GM19467 (cell line): ENCODE measurements around the gene FAN1.

Source experiments
- ATAC-seq: cut with Tn5 transposase; IDR thresholded peaks from one replicate; pipeline ENCODE4 v1.9.1; 2021; ENCODE audit warnings: mild to moderate bottlenecking, moderate library complexity; ENCODE audit not compliant: unreplicated experiment

The FAN1 gene

DNA sequence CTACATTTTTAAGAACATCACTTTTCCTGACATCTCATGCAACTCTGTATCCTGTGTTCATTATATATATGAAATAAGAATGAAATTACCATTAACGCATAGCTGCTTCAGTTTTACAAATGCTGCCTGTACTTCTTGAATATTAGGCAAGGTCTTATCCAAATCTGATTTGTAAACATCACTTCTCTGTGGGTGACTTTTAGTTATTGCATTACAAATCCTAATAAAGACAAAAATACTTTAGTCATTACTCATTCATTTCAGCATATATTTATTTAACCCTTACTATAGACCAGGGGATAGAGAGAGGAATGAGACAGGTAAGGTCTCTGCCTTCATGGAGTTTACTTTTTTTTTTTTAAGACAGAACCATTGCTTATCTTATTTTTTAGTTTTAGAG, 51.0 kb downstream of the FAN1 start:
- ATAC-seq, result no peak

DNA sequence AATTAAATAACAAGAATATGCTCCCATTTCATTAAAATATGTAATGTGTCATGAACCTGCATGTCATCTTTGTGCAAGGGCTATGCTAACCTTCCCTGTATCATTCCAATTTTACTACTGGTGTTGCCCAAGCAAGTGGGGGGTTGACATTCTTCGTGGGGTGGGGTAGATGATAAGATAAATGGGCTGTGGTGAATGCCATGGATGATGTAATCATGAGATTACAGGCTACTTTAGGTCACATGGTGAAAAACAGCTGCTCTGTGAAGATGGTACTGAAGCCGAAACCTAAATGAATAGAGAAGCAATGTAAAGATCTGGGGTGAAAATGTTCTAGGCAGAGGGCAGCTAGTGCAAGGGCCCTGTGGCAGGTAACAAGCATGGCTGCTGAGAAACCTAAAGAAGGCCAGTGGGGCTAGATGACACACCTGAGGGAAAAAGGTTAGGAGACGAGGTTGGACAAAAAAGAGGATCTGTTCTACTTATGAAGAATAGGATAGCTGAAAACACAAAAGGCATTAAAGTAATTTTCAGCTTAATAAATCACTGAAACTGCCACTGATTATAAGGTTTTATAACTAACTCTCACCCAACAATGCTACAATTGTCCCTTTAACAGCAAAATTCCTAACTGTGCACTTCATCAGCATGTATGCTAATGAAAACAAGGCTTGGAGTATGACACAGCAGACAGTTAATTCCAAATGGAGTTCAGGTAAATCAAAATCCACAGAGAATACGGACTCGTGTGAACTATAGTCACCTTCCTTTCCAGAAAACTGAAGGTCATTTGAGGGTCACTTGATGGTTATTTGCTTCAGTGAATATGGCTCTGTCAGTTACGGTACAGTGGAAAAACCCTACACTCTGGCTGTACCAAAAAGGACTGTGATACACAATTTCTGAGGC, 52.8 kb downstream of the FAN1 start:
- no peak for ATAC-seq

DNA sequence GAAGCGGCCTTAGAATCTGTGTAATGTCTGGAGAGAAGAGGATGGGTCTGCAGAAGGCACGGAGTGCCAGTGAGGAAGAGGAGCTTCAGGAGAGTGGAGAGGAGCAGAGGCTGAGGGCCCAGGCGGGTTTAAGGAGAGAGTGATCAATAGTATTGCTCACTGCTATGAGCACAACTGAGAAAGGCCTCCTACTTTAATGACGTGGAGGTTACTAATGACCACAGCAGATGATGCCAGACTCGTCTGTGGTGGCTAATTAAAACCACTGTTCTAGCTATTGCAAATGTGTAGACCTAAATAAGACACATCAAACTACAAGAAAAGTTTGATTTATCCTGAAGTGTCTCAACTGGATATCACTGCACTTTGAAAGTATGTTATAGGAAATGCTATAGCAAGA, 54.5 kb downstream of the FAN1 start:
- no peak for ATAC-seq

DNA sequence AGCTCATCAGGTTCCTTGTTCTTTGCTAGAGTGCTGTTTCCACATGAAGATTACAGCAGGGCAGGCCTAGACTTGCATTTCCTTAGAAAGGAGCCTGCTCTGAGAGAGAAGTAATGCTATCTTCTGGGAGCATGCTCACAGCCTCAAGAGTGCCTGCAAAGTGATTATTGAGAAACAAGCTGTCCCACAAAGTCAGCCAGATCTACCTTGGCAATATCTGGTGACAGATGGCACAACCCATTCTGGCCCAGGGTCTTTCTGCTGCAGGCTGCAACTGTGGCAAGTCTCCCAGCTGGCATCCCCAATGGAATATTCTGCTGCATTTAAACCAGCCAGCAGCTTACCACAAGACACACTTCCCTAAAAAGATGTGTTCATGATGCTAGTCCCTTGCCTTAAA, 58.4 kb downstream of the FAN1 start:
- no peak for ATAC-seq

DNA sequence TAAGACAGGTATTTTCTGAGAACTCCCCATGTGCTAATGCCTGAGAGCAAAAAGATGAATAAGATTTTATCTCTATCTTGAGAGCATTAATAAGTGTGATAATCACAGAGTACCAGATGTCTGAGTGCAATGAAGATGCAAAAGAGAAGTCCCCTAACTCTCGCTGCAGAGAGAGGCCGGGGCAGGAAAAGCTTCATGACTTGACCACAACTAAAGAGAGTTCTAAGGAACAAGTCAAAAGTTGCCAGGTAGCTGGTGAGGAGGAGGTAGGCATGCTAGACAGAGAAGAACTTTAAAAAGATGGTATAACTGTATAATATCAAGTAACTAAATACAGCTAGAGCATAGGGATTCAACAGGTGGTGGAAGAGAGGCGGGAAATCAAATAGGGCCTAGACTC, 58.9 kb downstream of the FAN1 start:
- ATAC-seq, result no peak

DNA sequence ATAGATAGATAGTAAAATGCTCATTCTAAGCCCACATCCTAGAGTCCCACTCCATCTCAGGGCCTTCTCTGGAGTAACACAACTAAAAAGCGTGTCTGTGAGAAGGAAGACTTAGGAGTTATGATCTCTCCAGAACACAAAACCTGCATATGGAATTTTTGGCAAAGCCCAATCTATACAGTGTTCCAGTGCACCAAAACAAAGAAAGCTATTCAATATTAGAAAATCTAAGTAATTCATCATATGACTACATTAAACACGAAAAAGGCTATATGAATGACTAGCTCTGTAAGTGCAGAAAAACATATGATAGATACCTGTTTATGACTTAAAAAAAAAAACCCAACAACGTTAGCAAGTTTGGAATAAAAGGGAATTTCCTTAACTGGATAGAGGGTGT, 60.0 kb downstream of the FAN1 start:
- no peak for ATAC-seq

DNA sequence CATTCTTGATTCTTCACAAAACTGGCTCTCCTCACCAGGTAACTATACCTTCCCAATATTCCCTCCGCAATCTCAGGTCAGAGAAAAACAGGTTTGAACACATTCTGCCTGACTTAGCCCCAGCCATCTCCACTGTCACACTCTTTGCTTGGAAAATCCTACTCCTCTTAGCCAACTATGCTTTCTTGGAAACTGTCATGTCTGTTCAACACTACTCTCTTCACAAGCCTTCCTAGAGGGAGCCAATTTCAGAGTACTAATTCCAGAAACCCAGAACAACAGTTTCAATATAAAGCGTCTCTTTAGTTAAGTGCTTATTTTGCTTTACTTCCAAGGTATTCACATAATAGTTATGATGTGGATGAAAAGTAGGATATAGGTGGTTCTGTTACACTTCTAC, 66.0 kb downstream of the FAN1 start:
- no peak for ATAC-seq

DNA sequence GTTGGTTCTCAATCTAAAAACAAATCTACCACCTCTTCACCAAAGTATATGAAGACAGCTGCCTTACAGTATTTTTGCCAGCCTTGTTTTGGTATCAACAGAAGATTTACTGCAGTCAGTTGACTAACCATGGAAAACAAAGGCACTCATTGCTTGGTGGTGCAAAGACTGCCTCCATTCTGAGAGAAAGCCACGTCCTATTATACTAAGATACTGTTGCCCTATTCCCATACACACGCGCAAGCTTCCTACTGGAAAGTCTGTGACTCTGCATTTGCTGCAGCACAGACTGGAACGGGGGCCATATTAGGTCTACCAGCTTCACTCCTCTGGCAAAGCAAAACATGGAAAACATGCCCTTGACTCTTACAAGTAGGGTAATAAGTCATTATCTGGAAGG, 69.7 kb downstream of the FAN1 start:
- no peak for ATAC-seq

DNA sequence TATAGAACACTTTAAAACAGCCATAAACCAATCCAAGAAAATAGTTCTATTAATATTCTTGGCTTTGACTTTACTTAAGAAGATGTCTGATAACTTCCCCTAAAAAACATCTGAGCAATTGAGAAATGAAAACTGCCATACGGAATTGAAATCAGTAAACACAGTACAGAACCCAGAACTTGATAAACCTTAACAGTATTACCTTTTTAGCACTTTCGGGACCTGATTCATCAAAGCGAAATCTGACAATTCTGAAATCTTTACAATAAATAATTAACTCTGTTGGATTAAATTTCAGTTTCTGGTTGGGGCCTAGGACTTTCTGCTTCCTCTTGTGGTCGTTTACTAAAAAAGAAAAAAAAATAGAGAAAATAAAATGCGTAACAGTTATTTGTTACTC, 70.4 kb downstream of the FAN1 start:
- ATAC-seq, result no peak

DNA sequence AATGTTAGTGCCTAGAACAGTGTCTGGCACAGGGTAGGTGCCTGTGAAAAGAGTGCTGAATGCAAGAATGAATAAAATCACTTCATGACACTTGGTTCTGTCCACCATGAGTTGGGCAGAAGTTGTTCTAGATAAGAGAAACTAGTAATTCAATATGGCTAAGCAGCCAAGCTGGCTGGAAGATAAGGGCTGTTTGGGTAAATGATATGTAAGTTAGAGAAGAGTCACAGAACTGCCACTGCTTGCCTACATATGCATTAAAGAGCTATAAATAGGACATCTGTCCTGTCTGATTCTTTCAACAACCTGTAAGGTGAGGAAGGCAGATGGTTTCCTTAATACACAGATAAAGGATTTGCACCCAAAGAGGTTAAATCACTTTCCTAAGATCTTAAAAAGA, 74.6 kb downstream of the FAN1 start:
- ATAC-seq, result no peak

DNA sequence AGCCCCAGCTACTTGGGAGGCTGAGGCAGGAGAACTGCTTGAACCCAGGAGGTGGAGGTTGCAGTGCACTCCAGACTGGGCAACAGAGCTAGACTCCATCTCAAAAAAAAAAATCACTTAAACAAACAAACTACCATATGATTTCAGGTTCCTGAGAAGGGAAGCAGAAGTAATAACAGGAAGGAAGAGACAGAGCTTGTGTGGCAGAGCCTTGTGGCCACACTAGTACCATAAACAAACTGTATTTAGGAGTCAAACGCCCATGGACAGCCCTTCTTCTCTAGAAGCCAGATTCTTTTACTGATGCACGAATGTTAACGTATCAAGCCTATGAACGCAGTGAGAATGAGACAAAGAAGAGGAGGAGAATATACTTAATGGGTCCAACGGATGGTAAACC, 75.7 kb downstream of the FAN1 start:
- no peak for ATAC-seq

DNA sequence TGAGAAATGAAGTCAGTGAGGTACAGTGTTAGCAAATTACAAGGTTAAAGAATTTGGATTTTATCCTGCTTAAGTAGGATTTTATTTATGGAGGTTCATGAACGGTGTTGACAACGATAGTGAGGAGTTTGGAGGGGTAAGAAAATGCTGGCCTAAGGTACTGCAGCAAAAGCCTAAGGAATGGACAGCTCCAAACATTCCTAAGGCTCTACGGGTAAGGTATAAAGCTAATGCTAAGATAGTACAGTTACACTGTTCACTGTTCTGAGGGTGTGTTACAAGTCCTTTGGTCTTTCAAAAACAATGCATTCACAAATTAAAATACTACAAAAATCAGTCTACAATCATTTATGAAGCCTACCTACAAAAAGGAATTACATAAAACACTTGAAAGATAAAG, 80.4 kb downstream of the FAN1 start:
- no peak for ATAC-seq

DNA sequence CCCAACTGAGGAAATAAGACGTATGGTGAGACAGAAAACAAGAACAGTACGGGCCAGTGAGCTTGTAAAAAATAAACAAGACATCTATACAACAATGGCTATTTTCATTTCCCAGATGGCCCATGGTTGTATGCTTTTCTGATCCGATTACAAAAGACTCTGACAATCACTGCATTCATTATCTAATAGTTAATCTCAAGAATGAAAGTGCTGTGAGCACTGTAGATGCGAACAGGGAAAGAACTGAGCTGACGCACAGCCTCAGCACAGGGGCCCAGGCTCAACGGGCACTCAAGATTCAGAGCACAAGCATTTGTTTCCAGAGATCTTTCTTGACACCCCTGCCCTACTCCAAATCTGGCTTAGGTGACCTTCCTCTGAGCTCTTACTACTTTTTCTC, 80.8 kb downstream of the FAN1 start:
- no peak for ATAC-seq

DNA sequence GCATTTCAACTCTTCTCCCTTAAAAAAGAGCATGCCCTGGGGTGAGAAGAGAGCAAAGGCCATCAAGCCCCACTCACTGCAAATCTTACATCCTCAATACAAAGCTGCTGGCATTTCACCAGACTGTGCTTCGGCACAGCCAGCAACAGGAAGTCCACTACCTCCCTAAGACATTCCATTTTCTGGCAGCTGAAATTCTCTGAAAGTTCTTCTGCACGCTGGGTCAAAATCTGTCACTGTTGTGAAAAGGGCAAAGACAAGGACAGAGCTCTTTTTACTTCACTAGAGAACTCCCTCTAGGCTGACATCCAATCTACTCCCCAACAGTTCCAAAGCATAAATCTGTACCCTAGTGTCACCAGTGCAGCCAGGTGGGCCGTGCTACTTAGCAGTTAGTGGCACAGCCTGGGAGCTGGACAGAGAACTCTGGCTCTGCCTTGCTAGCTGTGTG, 81.4 kb downstream of the FAN1 start:
- no peak for ATAC-seq

DNA sequence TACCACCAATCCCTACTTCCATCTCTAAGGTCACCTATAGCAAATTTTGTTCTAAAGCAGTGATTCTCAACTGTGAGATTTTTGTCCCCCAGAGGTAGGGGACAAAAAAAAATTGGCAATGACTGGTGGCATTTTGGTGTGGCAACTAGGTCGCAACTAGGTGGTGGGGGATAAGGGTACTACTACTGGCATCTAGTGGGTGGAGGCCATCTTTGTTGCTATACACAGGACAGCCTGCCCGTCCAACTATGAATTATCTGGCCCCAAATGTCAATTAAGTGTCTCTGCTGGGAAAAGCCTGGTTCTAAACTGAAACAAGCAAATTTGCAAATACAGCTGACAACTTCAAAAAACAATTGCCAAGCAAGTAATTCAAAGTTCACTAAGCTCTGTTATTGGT, 86.3 kb downstream of the FAN1 start:
- no peak for ATAC-seq

DNA sequence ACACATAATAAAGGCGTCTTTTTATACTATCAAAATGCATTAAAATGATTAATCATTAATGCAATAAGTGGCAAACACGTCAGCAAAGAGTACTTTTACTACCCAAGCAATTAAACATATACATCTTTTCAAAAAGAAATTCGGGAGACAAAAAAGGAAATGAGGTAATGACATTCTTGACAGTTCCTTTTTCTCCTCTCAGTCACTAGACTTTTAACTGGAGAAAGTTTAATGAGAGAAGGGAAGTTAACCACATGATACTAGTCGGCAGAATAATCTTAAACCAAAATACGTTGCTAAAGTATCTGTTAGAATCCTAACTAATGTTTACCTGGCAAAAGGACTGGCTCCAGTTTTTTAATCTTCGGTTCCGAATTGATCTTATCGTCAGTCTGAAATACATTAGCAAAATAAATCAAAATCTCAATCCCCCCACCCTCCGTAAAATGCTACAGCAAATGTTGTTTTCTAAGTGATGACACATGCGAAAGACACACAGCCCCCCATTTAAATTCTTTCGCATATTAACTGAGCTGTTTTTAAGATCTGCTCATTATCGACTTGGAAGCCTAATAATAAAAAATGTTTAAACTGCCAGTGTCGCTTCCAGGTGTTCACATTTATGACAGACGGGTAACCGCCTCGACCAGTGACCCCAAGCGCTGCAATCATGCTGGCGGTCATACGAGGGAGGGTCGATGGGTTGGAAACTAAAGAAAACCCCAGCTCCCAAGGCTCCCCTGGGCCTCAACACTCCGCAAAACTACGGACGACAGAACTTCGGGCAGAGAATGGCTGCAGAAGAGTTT, 86.9 kb downstream of the FAN1 start:
- ATAC-seq, result peak; percentile 3

DNA sequence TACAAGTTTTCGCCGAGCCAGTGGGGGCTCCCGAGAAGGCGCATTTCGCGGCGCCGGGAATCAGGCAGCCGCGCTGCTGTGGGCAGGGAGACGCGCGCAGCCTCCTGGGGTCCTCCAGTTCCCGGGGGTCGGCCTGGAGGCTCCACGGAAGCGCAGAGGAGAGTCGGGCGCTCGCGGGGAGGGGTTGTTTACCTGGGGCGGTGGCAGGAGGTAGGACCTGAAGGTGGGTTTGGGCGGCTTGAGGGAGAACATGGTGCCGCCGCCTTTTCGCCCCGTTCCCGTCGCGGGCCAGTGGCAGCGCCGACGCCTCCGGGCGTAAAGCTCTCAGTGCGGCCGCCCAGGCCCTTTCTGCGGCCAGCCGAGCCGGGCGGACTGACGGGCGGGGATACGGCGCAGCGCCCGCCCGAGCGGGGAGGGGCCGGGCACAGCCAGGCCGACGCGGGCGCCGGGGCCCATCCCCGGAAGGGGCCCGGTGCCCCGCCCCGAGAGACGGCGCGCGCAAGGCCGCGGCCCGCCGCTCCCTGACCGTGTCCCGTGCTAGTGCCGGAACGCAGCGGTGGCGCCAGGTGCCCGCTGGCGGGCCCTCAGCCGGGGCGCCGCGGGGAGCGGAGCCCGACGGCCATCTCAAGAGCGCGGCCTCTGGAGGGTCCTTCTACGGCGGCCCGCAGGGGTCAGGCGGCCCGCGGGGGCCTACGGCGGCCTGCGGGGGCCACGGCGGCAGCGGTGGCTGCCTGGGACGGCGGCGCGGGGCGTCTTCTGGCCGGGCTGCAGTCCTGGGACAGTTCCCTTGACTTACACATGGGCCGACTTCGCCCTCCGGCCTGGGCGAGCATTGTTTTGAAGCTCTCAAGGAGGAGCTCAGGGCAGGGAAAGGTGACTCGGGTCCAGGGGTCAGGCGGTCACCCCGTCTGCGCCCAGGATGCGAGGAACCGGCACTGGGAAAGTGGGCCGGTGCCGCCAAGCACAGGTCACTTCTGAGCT, 87.8 kb downstream of the FAN1 start, which contains the start of gene MTMR10:
Gene MTMR10 (minus strand): TSS at position 374 of the 981 bp plus-strand sequence. CDS start 122 bp downstream, at position 252.
- peak; percentile 88 for ATAC-seq

DNA sequence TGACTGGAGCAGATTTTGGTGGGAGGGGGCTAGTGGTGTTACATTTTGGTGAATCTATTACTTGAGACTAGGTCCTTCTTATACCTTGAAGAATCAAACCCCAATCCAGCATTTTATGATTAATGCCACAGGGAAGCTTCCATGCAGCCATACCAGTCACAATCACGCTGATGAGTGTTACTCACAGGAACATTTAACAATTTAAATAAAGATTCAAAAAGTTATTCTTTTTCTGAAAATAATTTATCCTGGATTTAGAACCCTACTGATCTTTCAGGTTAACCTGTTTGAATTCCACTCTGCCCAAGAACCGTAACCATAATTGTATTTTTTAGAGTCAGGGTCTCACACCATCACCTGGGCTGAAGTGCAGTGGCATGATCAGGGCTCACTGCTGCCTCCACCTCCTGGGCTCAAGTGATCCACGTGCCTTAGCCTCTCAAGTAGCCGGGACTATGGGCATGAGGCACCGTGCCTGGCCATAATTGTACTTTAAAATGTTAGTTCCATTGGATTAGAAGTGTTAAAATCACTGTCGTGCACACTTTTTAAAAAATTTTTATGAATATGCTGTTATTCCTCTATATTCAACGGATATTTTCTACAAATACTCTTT, 88.6 kb downstream of the FAN1 start:
- no peak for ATAC-seq
